HG03045 (cell line): Measurements from ENCODE around the gene MBNL1.

Experiments
- ATAC-seq: cut with Tn5 transposase; IDR thresholded peaks from one replicate; pipeline ENCODE4 v1.9.1; 2021; ENCODE audit warnings: mild to moderate bottlenecking, moderate library complexity; ENCODE audit not compliant: unreplicated experiment

Gene MBNL1

DNA sequence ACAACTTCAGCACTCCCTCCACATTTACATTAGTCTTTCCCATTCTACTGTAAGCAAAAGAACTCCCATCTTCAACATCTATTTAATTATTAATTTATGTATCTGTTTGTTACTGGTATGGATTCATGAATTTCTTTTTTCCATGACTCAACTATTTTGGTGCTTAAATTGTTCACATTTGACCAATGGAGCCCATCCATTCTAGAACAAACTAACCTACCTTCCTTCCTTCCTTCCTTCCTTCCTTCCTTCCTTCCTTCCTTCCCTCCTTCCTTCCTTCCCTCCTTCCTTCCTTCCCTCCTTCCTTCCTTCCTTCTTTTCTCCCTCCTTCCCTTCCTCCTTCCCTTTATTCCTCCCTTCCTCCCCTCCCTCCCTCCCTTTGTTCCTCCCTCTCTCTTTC is 16.8 kb upstream of the MBNL1 start:
- ATAC-seq = no peak

DNA sequence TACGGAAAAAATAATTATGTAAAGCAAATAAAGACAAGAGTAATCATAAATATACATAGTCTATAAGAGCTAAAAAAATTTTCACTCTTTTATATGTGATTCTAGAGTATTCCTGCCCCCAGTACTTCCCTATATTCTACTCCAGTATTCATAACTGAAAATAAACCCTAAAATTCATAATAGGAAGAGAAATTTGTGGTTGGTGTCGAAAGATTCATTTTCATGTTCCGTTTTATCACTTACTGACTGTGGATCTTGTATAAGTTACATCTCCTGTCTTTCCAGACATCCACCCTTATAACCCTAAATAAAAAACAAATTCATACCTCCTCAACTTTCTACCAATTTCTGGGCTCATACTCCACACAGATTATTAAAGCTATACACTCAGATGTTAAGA is 16.0 kb upstream of the MBNL1 start:
- ATAC-seq = no peak

DNA sequence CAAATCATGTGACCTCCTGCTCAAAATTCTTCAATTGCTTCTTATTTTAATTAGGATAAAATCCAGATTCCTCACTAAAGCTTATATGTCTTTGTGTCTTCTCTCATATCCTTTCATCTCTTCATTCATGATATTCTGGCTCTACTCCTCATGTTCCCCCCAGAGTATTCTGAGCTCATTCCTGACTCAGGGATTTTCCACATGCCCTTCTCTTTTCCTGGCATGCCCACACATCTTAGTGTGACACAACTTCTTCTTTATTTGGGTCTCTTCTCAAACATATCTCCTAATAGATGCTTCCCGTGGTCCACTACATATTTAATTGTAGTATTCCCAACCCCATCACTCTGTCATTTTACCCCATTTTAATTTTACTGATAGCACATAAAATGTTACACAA is 15.2 kb upstream of the MBNL1 start:
- ATAC-seq = no peak

DNA sequence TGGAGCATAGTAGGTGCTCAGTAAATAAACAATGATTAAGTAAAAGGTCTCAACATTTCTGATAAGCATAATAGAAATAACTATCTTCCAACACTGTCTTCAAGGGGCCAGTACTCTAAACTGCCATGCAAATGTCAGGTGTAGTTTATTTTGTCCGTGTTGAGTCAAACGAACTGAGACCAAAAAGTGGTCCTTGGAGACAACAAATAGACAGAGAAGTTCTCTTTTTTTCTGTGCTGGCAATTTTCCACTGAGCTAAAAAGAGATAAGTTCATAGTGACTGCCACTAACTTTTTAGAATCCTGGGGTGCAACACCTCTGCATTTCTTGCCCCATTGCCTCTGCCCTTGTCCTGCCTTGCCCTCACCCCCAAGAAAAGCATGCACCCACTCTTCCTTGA is 14.7 kb upstream of the MBNL1 start:
- ATAC-seq = no peak

GRCh38 chr3:152255290-152255689 is 13.4 kb upstream of the MBNL1 start:
- no peak for ATAC-seq

- ATAC-seq = no peak
Observed at GRCh38 chr3:152256851-152257562, 11.7 kb upstream of the MBNL1 start.

DNA sequence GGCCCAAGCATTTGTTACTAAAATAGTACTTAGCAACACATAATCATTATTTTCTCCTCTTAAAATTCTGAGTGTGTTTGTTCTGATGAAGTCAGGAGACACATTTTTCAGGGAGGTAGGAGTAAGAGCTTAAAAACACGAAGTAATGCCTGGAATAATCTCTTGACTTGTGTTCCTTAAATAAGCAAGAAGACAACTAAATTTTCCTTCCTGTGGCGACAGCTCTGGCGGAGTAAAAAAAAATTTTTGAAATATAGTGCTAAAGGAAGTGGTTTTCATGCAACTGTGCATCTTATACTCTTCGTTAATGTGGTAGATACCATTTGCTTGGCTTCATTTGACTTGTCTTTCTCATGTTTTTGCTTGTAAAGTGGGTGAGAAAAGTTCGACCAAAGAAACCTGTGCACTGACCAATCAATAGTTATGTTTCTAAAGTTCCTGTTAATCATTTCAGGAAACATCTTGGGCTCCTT is 11.1 kb upstream of the MBNL1 start:
- peak; percentile 58 for ATAC-seq

- ATAC-seq = peak; percentile 45
Observed at GRCh38 chr3:152258448-152259393, 10.0 kb upstream of the MBNL1 start.

DNA sequence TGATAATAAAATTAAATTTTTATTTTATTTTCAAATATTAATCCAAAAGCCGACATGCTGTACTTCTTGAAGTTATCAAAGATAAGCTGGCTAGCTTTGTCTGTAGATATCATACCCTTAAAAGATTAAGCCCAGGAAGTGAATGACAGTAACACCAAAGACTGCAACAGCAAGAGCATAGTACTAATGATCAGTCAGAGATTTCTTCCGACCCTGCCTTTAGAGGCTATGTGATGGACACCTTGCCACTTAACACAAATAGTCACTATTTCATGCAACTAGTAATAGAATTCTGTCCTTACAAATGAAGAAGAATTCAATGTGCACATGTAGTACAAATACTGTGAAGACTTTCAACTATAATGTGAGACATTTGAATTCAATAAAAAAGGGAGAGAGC is 9.3 kb upstream of the MBNL1 start:
- ATAC-seq = no peak

DNA sequence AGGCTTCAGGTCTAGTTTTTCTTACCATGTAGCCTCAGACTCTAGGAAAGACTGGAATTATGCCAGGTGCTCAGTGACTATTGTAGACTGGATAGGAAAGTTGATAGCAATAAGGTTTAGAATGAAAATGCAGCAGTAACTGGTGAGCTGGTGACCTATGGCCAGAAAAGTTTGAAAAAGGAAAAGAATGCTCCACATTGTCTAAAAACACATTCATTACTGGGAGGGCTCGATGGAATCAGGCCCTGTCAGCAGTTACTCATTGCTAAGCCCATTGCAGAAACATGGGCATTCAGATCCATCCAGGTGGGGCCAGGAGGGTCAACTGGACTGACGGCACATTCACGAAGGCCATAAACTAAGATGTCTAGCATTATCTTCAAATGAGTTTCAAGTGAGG is 8.7 kb upstream of the MBNL1 start:
- no peak for ATAC-seq

DNA sequence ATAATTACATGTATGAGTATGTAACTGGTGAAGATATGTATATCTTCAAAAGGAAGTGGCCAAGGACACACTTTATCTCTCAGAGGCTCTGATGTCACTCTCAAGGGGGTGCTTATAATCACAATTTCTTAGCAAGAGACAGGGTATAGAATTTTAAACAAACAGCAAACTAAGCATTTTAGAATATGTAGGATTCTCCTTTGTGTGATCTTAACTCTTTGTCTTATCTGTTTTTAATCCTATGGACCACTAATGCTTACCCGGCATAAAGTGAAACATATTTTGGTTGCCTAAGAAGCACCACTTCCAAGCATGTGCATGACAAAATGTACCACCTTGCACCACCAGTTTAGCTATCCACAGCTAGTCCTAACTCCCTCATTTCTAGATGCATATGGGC is 8.2 kb upstream of the MBNL1 start:
- ATAC-seq = no peak

DNA sequence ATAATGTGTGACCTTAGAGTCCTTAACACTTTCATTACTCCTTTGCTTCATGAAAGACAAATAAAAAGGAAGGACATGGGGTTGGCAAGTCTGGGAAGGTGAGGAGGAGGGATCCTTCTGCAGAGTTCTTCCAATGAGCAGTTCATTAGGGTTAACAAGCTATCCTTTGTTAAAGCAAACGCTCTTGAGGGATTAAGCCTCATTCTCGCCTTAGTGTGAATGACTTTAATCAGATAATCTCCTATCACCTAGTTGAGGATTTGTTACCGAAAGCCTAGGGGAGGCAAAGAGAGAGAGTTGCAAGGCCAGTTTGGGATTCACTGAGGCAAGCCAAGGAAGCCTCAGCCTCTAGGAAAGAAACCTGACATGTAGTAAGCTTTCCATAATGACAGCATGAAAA is 7.4 kb upstream of the MBNL1 start:
- no peak for ATAC-seq

DNA sequence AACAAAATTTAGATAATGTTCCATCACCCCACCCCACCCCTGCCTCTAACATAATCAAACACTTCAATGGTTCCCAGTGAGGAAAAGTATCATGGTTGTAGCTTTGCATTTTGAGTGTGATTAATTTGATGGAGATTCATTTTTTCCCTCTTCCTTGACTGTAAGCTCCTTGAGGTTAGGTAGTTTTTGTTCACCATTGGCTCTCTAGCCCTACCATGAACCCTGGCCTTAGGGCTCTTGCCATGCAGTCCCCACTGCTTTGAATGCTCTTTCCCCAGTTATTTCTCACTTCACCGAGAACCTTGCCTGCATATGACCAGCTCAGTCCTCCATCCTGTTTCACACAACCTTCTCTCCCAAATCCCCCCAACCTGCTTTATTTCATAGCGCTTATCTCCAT is 5.0 kb upstream of the MBNL1 start:
- no peak for ATAC-seq

DNA sequence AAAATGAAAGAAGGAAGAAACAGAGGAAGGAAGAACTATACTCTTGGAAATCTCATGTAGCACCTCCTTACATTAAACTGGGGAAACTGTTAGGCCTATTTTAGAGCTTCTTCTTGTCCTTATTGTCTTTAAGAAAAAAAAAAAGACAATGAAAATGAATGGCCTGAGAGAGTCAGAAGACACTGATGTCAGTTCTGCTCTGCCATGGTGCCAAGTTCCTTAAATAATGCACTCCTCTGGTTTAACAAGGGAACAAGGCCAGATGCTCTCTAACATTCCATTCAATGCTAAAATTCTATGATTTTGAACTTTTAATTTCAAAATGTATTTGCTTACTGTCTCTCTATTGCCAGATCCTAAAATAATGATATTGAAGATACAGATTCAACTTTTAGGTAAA is 4.4 kb upstream of the MBNL1 start:
- ATAC-seq = no peak

DNA sequence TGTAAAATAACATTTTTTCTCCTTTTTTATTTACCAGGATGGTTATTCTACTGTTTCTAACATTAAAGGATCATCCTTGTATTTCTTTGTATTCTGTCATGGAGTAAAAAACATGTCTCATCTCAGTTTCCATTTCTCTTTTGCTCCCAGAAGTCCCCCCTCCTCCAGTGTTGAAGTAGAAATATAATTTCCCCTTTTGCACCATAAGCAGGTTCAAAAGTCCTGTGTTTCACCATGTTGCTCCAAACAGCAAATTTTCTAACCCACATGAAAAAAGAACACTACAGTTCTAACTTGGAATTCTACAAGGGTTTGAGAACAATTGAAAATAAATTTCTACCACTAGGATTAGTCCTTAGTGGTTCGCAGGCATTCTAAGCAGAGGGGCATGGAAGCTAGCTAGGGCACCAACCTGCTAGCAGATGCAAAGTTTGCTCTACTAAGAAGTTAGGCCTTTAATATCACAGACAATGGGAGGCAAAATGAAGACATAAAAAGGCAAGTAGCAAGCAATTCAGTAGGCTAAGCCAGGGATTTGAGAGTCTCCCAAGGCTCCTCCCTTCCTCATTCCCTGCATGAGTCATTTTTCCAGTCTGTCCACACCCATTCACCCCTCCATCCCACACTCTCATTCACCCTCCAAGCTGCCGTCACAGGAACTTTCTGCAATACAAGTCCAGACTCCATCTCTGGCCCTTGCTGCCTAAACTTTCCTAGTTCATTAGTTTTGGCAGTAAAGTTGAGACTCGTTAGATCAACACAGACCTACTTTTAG is 2.3 kb upstream of the MBNL1 start:
- no peak for ATAC-seq

GRCh38 chr3:152267831-152268554 is 736 bp upstream of the MBNL1 start:
- no peak for ATAC-seq

GRCh38 chr3:152269056-152269830 is 514 bp downstream of the MBNL1 start:
- peak; percentile 77 for ATAC-seq

DNA sequence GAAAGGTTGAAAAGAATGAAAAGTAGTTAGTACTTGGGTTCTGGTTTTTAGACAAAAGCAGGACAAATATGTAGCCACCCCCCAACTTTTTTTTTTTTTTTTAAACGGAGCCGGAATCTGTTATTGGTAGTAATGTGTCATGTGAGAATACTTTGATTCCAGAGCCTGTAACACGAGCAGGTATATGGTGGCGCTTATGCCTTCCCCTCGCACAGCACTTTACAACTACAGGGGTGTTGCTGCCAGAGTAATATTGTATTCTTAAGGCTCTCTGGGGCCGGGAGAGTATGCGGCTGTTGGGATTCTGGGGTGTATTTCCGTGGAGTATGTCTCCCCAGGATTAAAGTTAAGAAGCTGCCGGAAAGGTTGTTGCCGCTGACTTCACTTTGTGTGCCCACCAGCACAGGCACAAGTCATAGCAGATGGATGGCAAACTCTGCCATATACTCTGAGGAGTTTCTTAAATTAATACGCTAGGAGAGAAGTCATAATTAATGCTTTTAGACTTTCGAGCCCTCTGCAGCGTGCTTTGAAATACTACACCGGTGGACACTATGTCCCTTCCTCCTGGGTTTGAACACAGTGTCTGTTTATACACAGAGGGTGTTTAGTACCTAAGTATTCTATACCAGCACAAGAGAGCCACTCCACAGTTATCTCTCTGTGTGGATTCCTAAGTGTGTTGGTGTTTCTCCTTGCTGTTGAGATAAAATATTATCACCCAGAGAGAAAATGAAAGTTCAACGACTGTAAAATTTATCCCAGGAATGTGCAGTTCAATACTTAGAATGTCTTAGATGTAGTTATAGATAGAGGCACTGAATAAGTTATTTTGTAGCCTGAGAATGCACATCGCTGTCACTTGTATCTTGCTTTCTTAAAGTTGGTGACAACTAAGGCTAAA is 1.4 kb downstream of the MBNL1 start:
- ATAC-seq = no peak

DNA sequence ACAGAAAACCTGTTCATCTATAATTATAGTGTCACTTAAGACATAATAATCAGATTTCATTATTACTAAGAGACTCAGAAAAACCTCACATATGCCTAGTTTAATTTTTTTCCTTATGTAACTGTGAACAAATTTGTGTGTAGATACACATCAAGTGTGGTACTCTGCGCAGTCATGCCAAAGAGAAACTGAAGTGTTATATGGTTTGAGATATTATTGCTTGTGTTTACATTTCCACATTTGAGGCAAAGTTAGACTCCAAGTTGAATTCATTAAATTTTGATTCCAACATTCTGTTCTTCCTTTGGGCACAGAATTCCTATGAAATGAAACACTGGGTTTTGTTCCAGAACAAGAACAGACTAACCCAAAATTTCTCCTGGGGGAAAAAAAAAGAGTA is 2.2 kb downstream of the MBNL1 start:
- no peak for ATAC-seq
